Osteocyte (in vitro differentiated cells): Measurements from ENCODE around the gene AP1S1. TPM values are rescaled to one million over a fixed set of nuclear protein-coding genes. Genes with fewer than 3 reads are reported as not detected.
"Not testable (repeated sequence)": the region's sequence is repeated elsewhere in the genome, so short reads cannot be mapped to it uniquely, and the experiment has no call there.

Experiments used
- DNase-seq: peaks from one replicate; pipeline ENCODE4 v3.0.0; 2021; ENCODE audit warnings: mixed read lengths; ENCODE audit not compliant: unreplicated experiment; ENCODE audit errors: extremely low spot score
- H3K27ac Mint-ChIP-seq: one replicate; pipeline ENCODE4 v1.8.0; 2021; ENCODE audit warnings: mild to moderate bottlenecking, mixed read lengths; ENCODE audit not compliant: unreplicated experiment
- H3K27me3 Mint-ChIP-seq: one replicate; pipeline ENCODE4 v1.8.0; 2021; ENCODE audit warnings: mixed read lengths; ENCODE audit not compliant: unreplicated experiment
- H3K36me3 Mint-ChIP-seq: one replicate; pipeline ENCODE4 v1.8.0; 2021; ENCODE audit warnings: mixed read lengths; ENCODE audit not compliant: unreplicated experiment
- H3K4me1 Mint-ChIP-seq: one replicate; pipeline ENCODE4 v1.8.0; 2021; ENCODE audit warnings: mixed read lengths; ENCODE audit not compliant: unreplicated experiment
- H3K4me3 Mint-ChIP-seq: one replicate; pipeline ENCODE4 v1.8.0; 2021; ENCODE audit warnings: mild to moderate bottlenecking, moderate library complexity, mixed read lengths; ENCODE audit not compliant: unreplicated experiment
- H3K9me3 Mint-ChIP-seq: one replicate; pipeline ENCODE4 v1.8.0; 2021; ENCODE audit warnings: mixed read lengths; ENCODE audit not compliant: unreplicated experiment
- total RNA-seq: library from RNA; stranded (reverse); gene quantifications from 2 replicates; pipeline ENCODE4 v1.2.1, GENCODE V29; 2021
- TF ChIP-seq, protein P1 (sequence below): fragments of 200-600 bp; sonication (generic); IDR thresholded peaks from 2 replicates; pipeline ENCODE4 v1.5.0; 2021; ENCODE audit warnings: antibody characterized with exemption, mild to moderate bottlenecking, moderate library complexity

AP1S1 gene
- total RNA-seq, 1 donor from 2014 or later = 57.9 TPM

DNA sequence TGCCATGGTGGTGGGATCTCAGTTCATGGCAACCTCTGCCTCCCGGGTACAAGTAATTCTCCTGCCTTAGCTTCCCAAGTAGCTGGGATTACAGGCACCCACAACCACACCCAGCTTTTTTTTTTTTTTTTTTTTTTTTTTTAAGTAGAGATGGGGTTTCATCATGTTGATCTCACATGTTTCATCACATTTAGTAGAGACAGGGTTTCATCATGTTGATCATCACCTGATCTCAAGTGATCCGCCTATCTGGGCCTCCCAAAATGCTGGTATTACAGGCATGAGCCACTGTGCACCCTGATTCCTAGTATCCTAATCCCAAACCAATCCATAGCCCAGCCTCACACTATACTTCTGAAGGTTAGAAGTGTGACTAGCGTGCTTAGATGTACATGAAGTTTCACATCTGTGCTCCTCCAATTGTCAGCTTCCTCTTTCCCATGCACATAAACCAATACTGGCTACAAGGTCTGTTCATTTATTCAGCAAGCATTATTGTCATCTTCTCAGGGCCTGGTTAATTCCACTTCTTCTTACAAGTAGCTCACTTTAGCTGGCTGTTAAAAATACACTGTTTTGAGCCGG lies 32.7 kb downstream of the AP1S1 start:
- peaks cover 9% of the 10 kb centered on the region for H3K27me3 Mint-ChIP-seq
- peaks cover 4% of the 10 kb centered on the region for H3K4me1 Mint-ChIP-seq
- no peaks in the 10 kb centered on the region for H3K9me3 Mint-ChIP-seq
- TF ChIP-seq, protein P1, sequence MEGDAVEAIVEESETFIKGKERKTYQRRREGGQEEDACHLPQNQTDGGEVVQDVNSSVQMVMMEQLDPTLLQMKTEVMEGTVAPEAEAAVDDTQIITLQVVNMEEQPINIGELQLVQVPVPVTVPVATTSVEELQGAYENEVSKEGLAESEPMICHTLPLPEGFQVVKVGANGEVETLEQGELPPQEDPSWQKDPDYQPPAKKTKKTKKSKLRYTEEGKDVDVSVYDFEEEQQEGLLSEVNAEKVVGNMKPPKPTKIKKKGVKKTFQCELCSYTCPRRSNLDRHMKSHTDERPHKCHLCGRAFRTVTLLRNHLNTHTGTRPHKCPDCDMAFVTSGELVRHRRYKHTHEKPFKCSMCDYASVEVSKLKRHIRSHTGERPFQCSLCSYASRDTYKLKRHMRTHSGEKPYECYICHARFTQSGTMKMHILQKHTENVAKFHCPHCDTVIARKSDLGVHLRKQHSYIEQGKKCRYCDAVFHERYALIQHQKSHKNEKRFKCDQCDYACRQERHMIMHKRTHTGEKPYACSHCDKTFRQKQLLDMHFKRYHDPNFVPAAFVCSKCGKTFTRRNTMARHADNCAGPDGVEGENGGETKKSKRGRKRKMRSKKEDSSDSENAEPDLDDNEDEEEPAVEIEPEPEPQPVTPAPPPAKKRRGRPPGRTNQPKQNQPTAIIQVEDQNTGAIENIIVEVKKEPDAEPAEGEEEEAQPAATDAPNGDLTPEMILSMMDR = no peak
- H3K4me3 Mint-ChIP-seq = no peak overlapping the region
- no peak overlapping the region for H3K27ac Mint-ChIP-seq
- DNase-seq = no peak
- no peaks in the 10 kb centered on the region for H3K36me3 Mint-ChIP-seq

DNA sequence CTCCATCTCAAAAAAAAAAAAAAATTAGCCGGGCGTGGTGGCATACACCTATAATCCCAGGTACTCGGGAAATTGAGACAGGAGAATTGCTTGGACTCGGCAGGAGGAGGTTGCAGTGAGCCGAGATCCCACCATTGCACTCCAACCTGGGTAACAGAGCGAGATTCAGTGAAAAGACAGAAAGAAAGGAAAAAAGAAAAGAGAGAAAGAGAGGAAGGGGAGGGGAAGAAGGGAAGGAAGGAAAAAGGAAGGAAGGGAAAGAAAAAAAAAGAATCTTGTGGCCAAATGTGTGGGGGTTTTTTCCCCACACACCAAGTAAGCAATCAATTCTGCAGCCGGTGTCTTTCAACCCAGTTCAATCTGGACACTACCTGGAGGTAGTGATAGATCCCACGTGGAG lies 34.8 kb downstream of the AP1S1 start:
- TF ChIP-seq, protein P1 = no peak
- H3K4me3 Mint-ChIP-seq = no peak overlapping the region
- no peaks in the 10 kb centered on the region for H3K9me3 Mint-ChIP-seq
- no peak for DNase-seq
- H3K36me3 Mint-ChIP-seq = no peaks in the 10 kb centered on the region
- H3K4me1 Mint-ChIP-seq = peaks cover 1% of the 10 kb centered on the region
- no peak overlapping the region for H3K27ac Mint-ChIP-seq
- H3K27me3 Mint-ChIP-seq = peaks cover 9% of the 10 kb centered on the region

DNA sequence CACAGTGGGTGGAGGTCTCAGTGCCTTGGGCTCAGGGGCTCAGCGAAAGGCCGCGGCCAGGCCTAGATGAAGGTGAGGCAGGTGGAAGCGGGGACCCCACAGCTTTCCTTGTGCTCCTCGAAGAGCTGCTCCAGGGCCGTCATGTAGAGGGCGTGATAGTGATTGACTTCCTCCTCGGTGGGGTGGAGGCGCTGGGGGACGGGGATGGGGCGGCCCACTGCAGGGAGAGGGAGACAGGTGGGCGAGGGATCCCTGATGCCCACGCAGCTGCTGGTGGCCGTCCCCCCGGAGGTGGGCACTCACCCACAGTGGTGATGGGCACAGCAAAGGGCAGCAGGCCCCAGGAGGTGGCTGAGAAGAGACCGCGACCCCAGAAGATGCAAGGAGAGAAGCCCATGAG lies 41.6 kb downstream of the AP1S1 start:
- peaks cover 11% of the 10 kb centered on the region for H3K27me3 Mint-ChIP-seq
- TF ChIP-seq, protein P1 = no peak
- H3K4me3 Mint-ChIP-seq = no peak overlapping the region
- H3K4me1 Mint-ChIP-seq = peaks cover 3% of the 10 kb centered on the region
- H3K9me3 Mint-ChIP-seq = no peaks in the 10 kb centered on the region
- no peak overlapping the region for H3K27ac Mint-ChIP-seq
- no peak for DNase-seq
- H3K36me3 Mint-ChIP-seq = no peaks in the 10 kb centered on the region

DNA sequence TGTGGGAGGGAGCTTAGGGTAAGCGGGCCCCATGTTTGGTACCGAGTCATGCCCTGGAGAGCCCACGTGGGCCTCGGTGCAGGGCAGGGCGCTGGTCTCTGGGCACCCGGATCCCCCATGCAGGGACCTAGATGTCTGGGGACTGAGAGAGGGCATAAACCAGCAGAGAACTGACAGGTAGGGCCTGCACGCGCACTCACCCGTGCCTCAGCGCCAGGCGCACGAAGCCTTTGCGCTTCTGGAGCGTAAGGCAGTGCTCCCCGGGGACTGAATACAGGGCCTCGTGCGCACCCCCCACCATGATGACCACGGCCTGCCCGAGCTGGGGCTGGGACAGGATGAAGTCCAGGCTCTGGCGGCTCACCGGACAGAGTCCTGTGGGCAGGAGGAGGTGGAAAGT lies 43.7 kb downstream of the AP1S1 start:
- Mint-ChIP-seq H3K27ac (no peak overlapping the region), H3K4me3 (no peak overlapping the region)
- DNase-seq = no peak

DNA sequence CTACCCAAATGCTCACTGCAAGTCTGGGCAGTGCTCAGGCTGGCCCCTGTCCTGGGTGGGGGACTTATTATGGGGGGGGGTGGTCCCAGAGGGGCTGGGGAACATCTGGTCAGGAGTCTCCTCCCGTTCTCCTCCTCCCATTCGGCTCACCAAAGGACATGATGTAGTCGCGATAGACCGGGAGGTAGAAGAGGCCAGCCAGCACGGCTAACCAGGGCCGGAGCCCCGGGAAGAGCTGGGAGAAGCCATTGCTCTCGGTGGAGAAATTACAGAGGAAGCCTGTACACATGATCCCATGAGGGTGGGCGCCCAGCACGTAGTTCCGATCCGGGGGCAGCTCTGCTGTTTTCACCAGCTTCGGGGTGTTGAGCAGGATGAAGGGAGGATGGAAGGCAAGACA lies 44.2 kb downstream of the AP1S1 start:
- no peaks in the 10 kb centered on the region for H3K9me3 Mint-ChIP-seq
- TF ChIP-seq, protein P1 = no peak
- no peak overlapping the region for H3K4me3 Mint-ChIP-seq
- no peak for DNase-seq
- no peak overlapping the region for H3K27ac Mint-ChIP-seq
- peaks cover 16% of the 10 kb centered on the region for H3K27me3 Mint-ChIP-seq
- peaks cover 3% of the 10 kb centered on the region for H3K4me1 Mint-ChIP-seq
- no peaks in the 10 kb centered on the region for H3K36me3 Mint-ChIP-seq

More for the DNA sequence above, 43.7 kb downstream of the AP1S1 start:
- H3K27me3 Mint-ChIP-seq = peaks cover 16% of the 10 kb centered on the region
- H3K4me1 Mint-ChIP-seq = peaks cover 3% of the 10 kb centered on the region
- H3K9me3 Mint-ChIP-seq = no peaks in the 10 kb centered on the region
- TF ChIP-seq, protein P1 = no peak
- no peaks in the 10 kb centered on the region for H3K36me3 Mint-ChIP-seq

DNA sequence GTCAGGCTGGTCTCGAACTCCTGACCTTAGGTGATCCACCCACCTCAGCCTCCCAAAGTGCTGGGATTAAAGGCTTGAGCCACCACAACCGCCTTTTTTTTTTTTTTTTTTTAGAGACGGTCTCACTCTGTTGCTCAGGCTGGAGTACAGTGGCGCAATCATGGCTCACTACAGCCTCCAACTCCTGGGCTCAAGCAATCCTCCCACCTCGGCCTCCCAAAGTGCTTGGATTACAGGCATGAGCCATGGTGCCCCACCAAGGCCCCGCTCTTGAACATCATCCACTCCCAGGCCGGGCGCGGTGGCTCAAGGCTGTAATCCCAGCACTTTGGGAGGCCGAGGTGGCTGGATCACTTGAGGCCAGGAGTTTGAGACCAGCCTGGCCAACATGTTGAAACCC lies 45.2 kb downstream of the AP1S1 start:
- not testable (repeated sequence) for DNase-seq, H3K9me3 Mint-ChIP-seq, H3K36me3 Mint-ChIP-seq, H3K4me1 Mint-ChIP-seq, H3K27ac Mint-ChIP-seq, H3K4me3 Mint-ChIP-seq
- H3K27me3 Mint-ChIP-seq = peaks cover 16% of the 10 kb centered on the region
